Astrocyte (in vitro differentiated cells and primary cell): ENCODE measurements around the gene PTPRN2. TPM values are rescaled to one million over a fixed set of nuclear protein-coding genes. Genes with fewer than 3 reads are reported as not detected.

ENCODE experiments used
- DNase-seq: peaks from one replicate; pipeline ENCODE4 v3.0.0-alpha.2; 2010; ENCODE audit warnings: low read depth
- FAIRE-seq: peaks from 2 replicates; lab custom pipeline; 2011; peaks lifted over from hg19 to GRCh38; lab: Jason Lieb, UNC
- H2AFZ ChIP-seq: 2 replicates; pipeline ENCODE4 v1.6.0; 2012; ENCODE audit warnings: low read depth, low read length, inconsistent platforms
- H3K27ac ChIP-seq: 2 replicates; pipeline ENCODE4 v1.5.1; 2011; ENCODE audit warnings: low read depth, low read length, inconsistent platforms
- H3K27me3 ChIP-seq: 2 replicates; pipeline ENCODE4 v1.6.0; 2011; ENCODE audit warnings: low read length, inconsistent platforms; ENCODE audit not compliant: insufficient read depth
- H3K36me3 ChIP-seq: 2 replicates; pipeline ENCODE4 v1.5.1; 2011; ENCODE audit warnings: low read length, inconsistent platforms; ENCODE audit not compliant: insufficient read depth
- H3K4me1 ChIP-seq: 2 replicates; pipeline ENCODE4 v1.5.1; 2011; ENCODE audit warnings: low read length, inconsistent platforms; ENCODE audit not compliant: insufficient read depth
- H3K4me2 ChIP-seq: 2 replicates; pipeline ENCODE4 v1.6.0; 2012; ENCODE audit warnings: low read length, inconsistent platforms
- H3K4me3 ChIP-seq: 2 replicates; pipeline ENCODE4 v1.5.1; 2011; ENCODE audit warnings: low read depth, mild to moderate bottlenecking, low read length, inconsistent platforms; ENCODE audit not compliant: insufficient read depth
- H3K79me2 ChIP-seq: 2 replicates; pipeline ENCODE4 v1.6.0; 2012; ENCODE audit warnings: mild to moderate bottlenecking, low read length, inconsistent platforms; ENCODE audit not compliant: insufficient read depth
- H3K9ac ChIP-seq: 2 replicates; pipeline ENCODE4 v1.6.0; 2012; ENCODE audit warnings: mild to moderate bottlenecking, low read length, inconsistent platforms
- H3K9me3 ChIP-seq: 2 replicates; pipeline ENCODE4 v1.5.1; 2012; ENCODE audit warnings: low read depth, mild to moderate bottlenecking, low read length, inconsistent platforms; ENCODE audit not compliant: insufficient read depth
- H4K20me1 ChIP-seq: 2 replicates; pipeline ENCODE4 v1.6.0; 2012; ENCODE audit warnings: low read length, inconsistent platforms; ENCODE audit not compliant: insufficient read depth
- H3K27ac Mint-ChIP-seq: one replicate; pipeline ENCODE4 v1.8.0; 2021; ENCODE audit warnings: mild to moderate bottlenecking, mixed read lengths; ENCODE audit not compliant: unreplicated experiment
- H3K27me3 Mint-ChIP-seq: one replicate; pipeline ENCODE4 v1.8.0; 2021; ENCODE audit warnings: low read depth, mixed read lengths; ENCODE audit not compliant: unreplicated experiment
- H3K36me3 Mint-ChIP-seq: one replicate; pipeline ENCODE4 v1.8.0; 2021; ENCODE audit warnings: low read depth, mixed read lengths; ENCODE audit not compliant: unreplicated experiment
- H3K4me1 Mint-ChIP-seq: one replicate; pipeline ENCODE4 v1.8.0; 2021; ENCODE audit warnings: low read depth, mixed read lengths; ENCODE audit not compliant: unreplicated experiment
- H3K4me3 Mint-ChIP-seq: one replicate; pipeline ENCODE4 v1.8.0; 2021; ENCODE audit warnings: mild to moderate bottlenecking, moderate library complexity, mixed read lengths; ENCODE audit not compliant: unreplicated experiment
- H3K9me3 Mint-ChIP-seq: one replicate; pipeline ENCODE4 v1.8.0; 2021; ENCODE audit warnings: mild to moderate bottlenecking, mixed read lengths; ENCODE audit not compliant: unreplicated experiment
- EZH2 ChIP-seq: IDR thresholded peaks from 2 replicates; pipeline ENCODE4 v1.6.1; 2012; ENCODE audit warnings: mild to moderate bottlenecking, low read length, inconsistent platforms; ENCODE audit not compliant: insufficient read depth
- total RNA-seq: library from RNA; stranded (reverse); gene quantifications from 2 replicates; pipeline ENCODE4 v1.2.1, GENCODE V29; 2021
- TF ChIP-seq, protein P1 (sequence below): IDR thresholded peaks from 2 replicates; pipeline ENCODE4 v1.5.1; 2011; ENCODE audit warnings: low read depth, mild to moderate bottlenecking, inconsistent platforms, low read length, moderate library complexity; ENCODE audit not compliant: insufficient read depth

PTPRN2 gene
- total RNA-seq, 1 donor from 2014 or later, result 0.09 TPM

- Mint-ChIP-seq H3K27me3 (no peaks in the 10 kb centered on the region), H3K9me3 (peaks cover 36% of the 10 kb centered on the region), H3K36me3 (no peaks in the 10 kb centered on the region), H3K4me3 (no peak overlapping the region), H3K4me1 (no peaks in the 10 kb centered on the region), H3K27ac (no peak overlapping the region)
- H3K27ac ChIP-seq, result no peak overlapping the region
- H3K4me3 ChIP-seq, result no peak overlapping the region
- no peaks in the 10 kb centered on the region for H3K4me1 ChIP-seq
- H3K36me3 ChIP-seq, result no peaks in the 10 kb centered on the region
- H3K9me3 ChIP-seq, result no peaks in the 10 kb centered on the region
- H3K9ac ChIP-seq, result no peak overlapping the region
- H3K79me2 ChIP-seq, result no peaks in the 10 kb centered on the region
- H4K20me1 ChIP-seq, result no peaks in the 10 kb centered on the region
- FAIRE-seq (no peak), DNase-seq (no peak)
- H2AFZ ChIP-seq, result no peak overlapping the region
- TF ChIP-seq, protein P1, sequence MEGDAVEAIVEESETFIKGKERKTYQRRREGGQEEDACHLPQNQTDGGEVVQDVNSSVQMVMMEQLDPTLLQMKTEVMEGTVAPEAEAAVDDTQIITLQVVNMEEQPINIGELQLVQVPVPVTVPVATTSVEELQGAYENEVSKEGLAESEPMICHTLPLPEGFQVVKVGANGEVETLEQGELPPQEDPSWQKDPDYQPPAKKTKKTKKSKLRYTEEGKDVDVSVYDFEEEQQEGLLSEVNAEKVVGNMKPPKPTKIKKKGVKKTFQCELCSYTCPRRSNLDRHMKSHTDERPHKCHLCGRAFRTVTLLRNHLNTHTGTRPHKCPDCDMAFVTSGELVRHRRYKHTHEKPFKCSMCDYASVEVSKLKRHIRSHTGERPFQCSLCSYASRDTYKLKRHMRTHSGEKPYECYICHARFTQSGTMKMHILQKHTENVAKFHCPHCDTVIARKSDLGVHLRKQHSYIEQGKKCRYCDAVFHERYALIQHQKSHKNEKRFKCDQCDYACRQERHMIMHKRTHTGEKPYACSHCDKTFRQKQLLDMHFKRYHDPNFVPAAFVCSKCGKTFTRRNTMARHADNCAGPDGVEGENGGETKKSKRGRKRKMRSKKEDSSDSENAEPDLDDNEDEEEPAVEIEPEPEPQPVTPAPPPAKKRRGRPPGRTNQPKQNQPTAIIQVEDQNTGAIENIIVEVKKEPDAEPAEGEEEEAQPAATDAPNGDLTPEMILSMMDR, result no peak
- no peak for TF ChIP-seq EZH2
- no peaks in the 10 kb centered on the region for H3K27me3 ChIP-seq
- H3K4me2 ChIP-seq, result no peak overlapping the region
These were observed 687.1 kb downstream of the PTPRN2 start for GRCh38 chr7:157900556-157900955.

DNA sequence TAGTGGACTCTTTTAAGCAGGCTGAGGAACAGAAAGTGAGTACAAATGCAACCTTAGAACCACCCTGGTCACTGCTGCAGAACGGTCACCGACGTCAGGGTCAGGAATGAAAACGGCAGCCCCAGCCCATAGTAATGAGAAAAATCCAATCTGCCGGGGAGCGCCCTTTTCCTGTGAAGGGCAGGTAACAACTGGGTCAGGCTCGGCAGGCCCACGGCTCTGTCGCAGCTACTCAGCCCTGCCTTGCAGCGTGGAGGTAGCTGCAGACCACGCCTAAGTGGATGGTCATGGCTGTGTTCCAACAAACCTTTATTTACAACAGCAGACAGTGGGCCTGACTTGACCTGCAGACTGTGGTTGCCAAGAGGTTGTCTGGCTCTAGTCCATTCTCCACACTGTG is 687.6 kb downstream of the PTPRN2 start:
- H3K4me3 ChIP-seq, result no peak overlapping the region
- FAIRE-seq (no peak), DNase-seq (no peak)
- H3K9ac ChIP-seq, result no peak overlapping the region
- no peaks in the 10 kb centered on the region for H3K27me3 ChIP-seq
- no peak overlapping the region for H3K27ac ChIP-seq
- no peaks in the 10 kb centered on the region for H3K4me1 ChIP-seq
- no peaks in the 10 kb centered on the region for H3K36me3 ChIP-seq
- no peaks in the 10 kb centered on the region for H3K9me3 ChIP-seq
- Mint-ChIP-seq H3K27ac (no peak overlapping the region), H3K4me3 (no peak overlapping the region), H3K27me3 (no peaks in the 10 kb centered on the region), H3K36me3 (no peaks in the 10 kb centered on the region), H3K4me1 (no peaks in the 10 kb centered on the region), H3K9me3 (peaks cover 34% of the 10 kb centered on the region)
- TF ChIP-seq EZH2, result no peak
- TF ChIP-seq, protein P1, result no peak
- H3K79me2 ChIP-seq, result no peaks in the 10 kb centered on the region
- H3K4me2 ChIP-seq, result no peak overlapping the region
- H2AFZ ChIP-seq, result no peak overlapping the region
- H4K20me1 ChIP-seq, result no peaks in the 10 kb centered on the region

GRCh38 chr7:157898802-157899505 is 688.7 kb downstream of the PTPRN2 start:
- Histone ChIP-seq H3K4me3 (no peak overlapping the region), H3K79me2 (no peaks in the 10 kb centered on the region), H3K4me1 (no peaks in the 10 kb centered on the region), H4K20me1 (no peaks in the 10 kb centered on the region), H3K27ac (no peak overlapping the region), H3K9me3 (no peaks in the 10 kb centered on the region), H3K9ac (no peak overlapping the region), H3K36me3 (no peaks in the 10 kb centered on the region), H3K27me3 (no peaks in the 10 kb centered on the region), H2AFZ (no peak overlapping the region), H3K4me2 (no peak overlapping the region)
- Mint-ChIP-seq H3K27me3 (no peaks in the 10 kb centered on the region), H3K4me1 (no peaks in the 10 kb centered on the region), H3K36me3 (no peaks in the 10 kb centered on the region), H3K27ac (no peak overlapping the region), H3K4me3 (no peak overlapping the region), H3K9me3 (peaks cover 35% of the 10 kb centered on the region)
- no peak for TF ChIP-seq EZH2
- TF ChIP-seq, protein P1, result no peak
- FAIRE-seq, result no peak
- DNase-seq, result no peak
